SK-N-SH (cell line): ENCODE data around the gene PPP2R3B.

Source experiments
- RAD21 ChIP-seq: IDR thresholded peaks from 2 replicates; pipeline ENCODE4 v1.6.1; 2012; ENCODE audit warnings: mild to moderate bottlenecking, low read length
- TAF1 ChIP-seq: IDR thresholded peaks from 2 replicates; pipeline ENCODE4 v1.6.1; 2012; ENCODE audit warnings: low read depth, mild to moderate bottlenecking, low read length, moderate library complexity, borderline replicate concordance
- YY1 ChIP-seq: IDR thresholded peaks from 2 replicates; pipeline ENCODE4 v1.4.0; 2012; ENCODE audit warnings: low read depth, mild to moderate bottlenecking

DNA sequence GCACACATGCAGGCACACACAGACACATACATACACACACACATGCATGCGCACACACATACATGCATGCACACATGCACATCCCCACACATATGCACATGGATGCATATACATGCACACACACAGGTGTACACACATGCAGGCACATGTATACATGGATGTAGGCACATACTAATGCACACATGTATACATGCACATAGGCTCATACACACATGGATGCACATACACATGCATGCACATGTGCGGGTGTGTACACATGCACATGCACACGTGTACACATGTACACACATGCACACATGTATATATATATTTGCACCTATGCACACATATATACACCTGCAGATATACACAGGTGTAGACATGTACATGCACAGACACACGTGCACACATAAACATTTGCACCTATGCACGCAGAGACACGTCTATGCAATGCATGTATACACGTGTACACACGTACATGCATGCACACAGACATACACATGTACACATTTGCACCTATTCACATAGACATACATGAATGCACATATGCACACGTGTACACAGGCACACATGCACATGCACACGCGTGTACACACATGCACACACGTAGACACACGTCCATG lies 101.5 kb downstream of the PPP2R3B start:
- TF ChIP-seq RAD21 (no peak), TAF1 (no peak), YY1 (no peak)
